ENCODE data around the gene PSME3IP1.
"Not testable (repeated sequence)": the region's sequence is repeated elsewhere in the genome, so short reads cannot be mapped to it uniquely, and the experiment has no call there.

Gene PSME3IP1

DNA sequence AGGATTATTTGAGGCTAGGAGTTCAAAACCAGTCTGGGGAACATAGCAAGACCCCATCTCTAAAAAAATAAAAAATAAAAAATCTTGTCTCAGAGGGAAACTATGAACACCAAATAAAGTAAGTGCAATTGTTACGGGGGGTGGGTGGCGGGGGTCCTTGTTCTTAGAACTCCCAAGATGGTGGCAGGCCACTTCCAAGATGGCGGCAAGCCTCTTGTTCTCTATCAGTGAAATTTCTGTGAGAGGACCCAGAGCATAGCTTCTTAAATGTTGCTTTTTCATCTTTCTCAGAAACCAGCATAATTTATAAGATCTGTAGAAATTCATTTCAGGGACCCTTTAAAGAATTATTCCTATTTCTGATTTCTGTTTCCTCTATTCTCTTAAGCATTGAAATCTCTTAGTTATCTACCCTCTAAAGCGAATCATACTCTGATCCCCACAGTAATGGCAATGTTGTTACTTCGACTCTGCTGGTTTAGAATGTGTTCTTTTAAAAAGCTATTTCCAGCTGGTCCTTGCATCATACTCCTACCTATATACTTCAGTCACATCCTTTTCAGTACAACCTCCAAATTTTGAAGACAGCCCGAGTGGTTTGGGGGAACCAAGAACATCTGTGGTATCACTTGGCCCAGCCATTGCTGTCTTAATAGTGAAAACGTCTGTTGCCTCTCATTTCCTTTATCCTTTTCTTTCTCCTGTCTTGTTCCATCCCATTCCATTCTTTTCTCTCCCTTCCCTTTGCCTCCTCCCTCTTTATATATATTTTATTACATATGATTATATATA lies 16.5 kb upstream of the PSME3IP1 start:
- H3F3A ChIP-seq (ENCODE audit: low read depth): no peaks in the 10 kb centered on the region
- peaks cover 3% of the 10 kb centered on the region for H4K20me1 ChIP-seq (ENCODE audit: insufficient read depth, low read length, poor library complexity, severe bottlenecking)
- TF ChIP-seq EZH2phosphoT487 (IDR thresholded peaks at IDR 0.05; ENCODE audit: borderline replicate concordance) (no peak), CTCF (conservative IDR thresholded peaks at IDR 0.05; ENCODE audit: low read length) (no peak)
- peaks cover 29% of the 10 kb centered on the region for H3K36me3 ChIP-seq (ENCODE audit: insufficient read depth, low read length)
- H3K9me3 ChIP-seq (ENCODE audit: insufficient read depth, low read depth, low read length): no peaks in the 10 kb centered on the region
- peaks cover 21% of the 10 kb centered on the region for H3K79me2 ChIP-seq (ENCODE audit: insufficient read depth, low read length)
- H3K9me2 ChIP-seq (replicated peaks; ENCODE audit: low read depth, low read length): no peaks in the 10 kb centered on the region
- no peaks in the 10 kb centered on the region for H3K27me3 ChIP-seq (ENCODE audit: insufficient read depth, low read length, poor library complexity, severe bottlenecking)
- no peak overlapping the region for H2AFZ ChIP-seq (ENCODE audit: low read length)
- H3K4me1 ChIP-seq (ENCODE audit: insufficient read depth, low read length, poor library complexity, severe bottlenecking): no peaks in the 10 kb centered on the region
- no peak overlapping the region for H3K4me3 ChIP-seq (ENCODE audit: low read length, poor library complexity, severe bottlenecking)
- H3K4me2 ChIP-seq (ENCODE audit: low read depth, low read length, poor library complexity, severe bottlenecking): no peak overlapping the region
- no peak overlapping the region for H3K9ac ChIP-seq (ENCODE audit: low read depth, low read length, poor library complexity, severe bottlenecking)

GRCh38 chr16:57200926-57201325 lies 15.1 kb upstream of the PSME3IP1 start:
- not testable (repeated sequence) for H3K4me3 ChIP-seq (ENCODE audit: low read length, poor library complexity, severe bottlenecking); H3K27me3 ChIP-seq (ENCODE audit: insufficient read depth, low read length, poor library complexity, severe bottlenecking); H3K9me3 ChIP-seq (ENCODE audit: insufficient read depth, low read depth, low read length); H3K4me2 ChIP-seq (ENCODE audit: low read depth, low read length, poor library complexity, severe bottlenecking); H3K9ac ChIP-seq (ENCODE audit: low read depth, low read length, poor library complexity, severe bottlenecking); H3F3A ChIP-seq (ENCODE audit: low read depth); H3K4me1 ChIP-seq (ENCODE audit: insufficient read depth, low read length, poor library complexity, severe bottlenecking); H3K9me2 ChIP-seq (replicated peaks; ENCODE audit: low read depth, low read length); H2AFZ ChIP-seq (ENCODE audit: low read length)
- Histone ChIP-seq H4K20me1 (ENCODE audit: insufficient read depth, low read length, poor library complexity, severe bottlenecking) (peaks cover 10% of the 10 kb centered on the region), H3K36me3 (ENCODE audit: insufficient read depth, low read length) (peaks cover 16% of the 10 kb centered on the region; the same call in 1 of the 2 replicates), H3K79me2 (ENCODE audit: insufficient read depth, low read length) (peaks cover 35% of the 10 kb centered on the region)

DNA sequence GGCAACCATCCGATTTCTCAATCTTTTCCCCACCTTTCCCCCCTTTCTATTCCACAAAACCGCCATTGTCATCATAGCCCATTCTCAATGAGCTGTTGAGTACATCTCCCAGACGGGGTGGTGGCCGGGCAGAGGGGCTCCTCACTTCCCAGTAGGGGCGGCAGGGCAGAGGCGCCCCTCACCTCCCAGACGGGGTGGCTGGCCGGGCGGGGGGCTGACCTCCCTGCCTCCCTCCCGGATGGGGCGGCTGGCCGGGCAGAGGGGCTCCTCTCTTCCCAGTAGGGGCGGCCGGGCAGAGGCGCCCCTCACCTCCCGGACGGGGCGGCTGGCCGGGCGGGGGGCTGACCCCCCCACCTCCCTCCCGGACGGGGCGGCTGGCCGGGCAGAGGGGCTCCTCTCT lies 14.5 kb upstream of the PSME3IP1 start:
- H2AFZ ChIP-seq (ENCODE audit: low read length); H3K9ac ChIP-seq (ENCODE audit: low read depth, low read length, poor library complexity, severe bottlenecking); H3K4me2 ChIP-seq (ENCODE audit: low read depth, low read length, poor library complexity, severe bottlenecking); H3K27me3 ChIP-seq (ENCODE audit: insufficient read depth, low read length, poor library complexity, severe bottlenecking); H3K4me3 ChIP-seq (ENCODE audit: low read length, poor library complexity, severe bottlenecking); H3F3A ChIP-seq (ENCODE audit: low read depth); H3K9me2 ChIP-seq (replicated peaks; ENCODE audit: low read depth, low read length); H3K9me3 ChIP-seq (ENCODE audit: insufficient read depth, low read depth, low read length); H3K4me1 ChIP-seq (ENCODE audit: insufficient read depth, low read length, poor library complexity, severe bottlenecking): not testable (repeated sequence)
- Histone ChIP-seq H4K20me1 (ENCODE audit: insufficient read depth, low read length, poor library complexity, severe bottlenecking) (peaks cover 10% of the 10 kb centered on the region), H3K36me3 (ENCODE audit: insufficient read depth, low read length) (peaks cover 10% of the 10 kb centered on the region; the same call in 1 of the 2 replicates), H3K79me2 (ENCODE audit: insufficient read depth, low read length) (peaks cover 38% of the 10 kb centered on the region)

DNA sequence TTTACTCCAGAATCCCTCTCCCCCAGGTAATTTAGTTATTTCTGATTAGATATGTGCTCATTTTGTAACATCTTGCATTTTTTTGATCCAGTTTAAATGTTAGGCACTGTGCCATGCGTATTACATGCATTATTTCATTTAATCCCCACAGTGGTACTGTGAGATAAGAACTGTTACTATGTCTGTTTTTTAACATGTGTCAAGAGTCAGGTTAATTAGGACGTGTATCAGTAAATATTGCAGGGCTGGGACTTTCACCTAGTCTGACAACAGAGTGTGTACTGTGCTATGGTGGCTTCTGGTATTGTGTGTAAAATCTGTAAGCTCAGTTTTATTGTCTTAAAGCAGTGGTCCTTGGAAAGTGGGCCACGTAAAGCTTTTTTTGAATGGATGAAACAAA lies 10.9 kb upstream of the PSME3IP1 start:
- Histone ChIP-seq H4K20me1 (ENCODE audit: insufficient read depth, low read length, poor library complexity, severe bottlenecking) (peaks cover 28% of the 10 kb centered on the region), H3F3A (ENCODE audit: low read depth) (no peaks in the 10 kb centered on the region), H3K79me2 (ENCODE audit: insufficient read depth, low read length) (peaks cover 68% of the 10 kb centered on the region), H3K9me2 (replicated peaks; ENCODE audit: low read depth, low read length) (no peaks in the 10 kb centered on the region), H3K4me3 (ENCODE audit: low read length, poor library complexity, severe bottlenecking) (no peak overlapping the region), H2AFZ (ENCODE audit: low read length) (no peak overlapping the region), H3K36me3 (ENCODE audit: insufficient read depth, low read length) (no peaks in the 10 kb centered on the region), H3K9me3 (ENCODE audit: insufficient read depth, low read depth, low read length) (no peaks in the 10 kb centered on the region), H3K4me2 (ENCODE audit: low read depth, low read length, poor library complexity, severe bottlenecking) (no peak overlapping the region), H3K27me3 (ENCODE audit: insufficient read depth, low read length, poor library complexity, severe bottlenecking) (no peaks in the 10 kb centered on the region), H3K4me1 (ENCODE audit: insufficient read depth, low read length, poor library complexity, severe bottlenecking) (peaks cover 17% of the 10 kb centered on the region), H3K9ac (ENCODE audit: low read depth, low read length, poor library complexity, severe bottlenecking) (no peak overlapping the region)
- TF ChIP-seq EZH2phosphoT487 (IDR thresholded peaks at IDR 0.05; ENCODE audit: borderline replicate concordance): no peak
- no peak for TF ChIP-seq CTCF (conservative IDR thresholded peaks at IDR 0.05; ENCODE audit: low read length)
